Spleen (tissue), 11 donors: ENCODE measurements around the gene SDK1. TPM values are rescaled to one million over a fixed set of nuclear protein-coding genes. Genes with fewer than 3 reads are reported as not detected.

Experiments
- DNase-seq: peaks from one replicate; pipeline ENCODE4 v3.0.0-alpha.2; 2020
- H3K27ac ChIP-seq, 8 donors: fragments of 200-600 bp; sonication (generic) in 7 of 8; 1 replicate in 4 of 8; 2 replicates in 4 of 8; pipeline versions ENCODE4 v1.5.0 to v1.8.0; 2016 to 2021; ENCODE audit warnings: inconsistent platforms in 4 of 8, mild to moderate bottlenecking in 4 of 8, moderate library complexity in 1 of 8
- H3K27me3 ChIP-seq, 7 donors: fragments of 200-600 bp; sonication (generic) in 6 of 7; replicated peaks in 1 of 7; 1 replicate in 4 of 7; 2 replicates in 3 of 7; pipeline versions ENCODE4 v1.5.0 to v1.8.0; 2016 to 2021; ENCODE audit warnings: inconsistent platforms in 3 of 7, mild to moderate bottlenecking in 1 of 7
- H3K36me3 ChIP-seq, 6 donors: fragments of 200-600 bp; sonication (generic) in 5 of 6; 1 replicate in 4 of 6; 2 replicates in 2 of 6; pipeline versions ENCODE4 v1.5.0 to v1.8.0; 2016 to 2021; ENCODE audit warnings: inconsistent platforms in 2 of 6
- H3K4me1 ChIP-seq, 6 donors: fragments of 200-600 bp; sonication (generic) in 5 of 6; 1 replicate in 3 of 6; 2 replicates in 3 of 6; pipeline versions ENCODE4 v1.5.0 to v1.8.0; 2016 to 2021; ENCODE audit warnings: inconsistent platforms in 3 of 6
- H3K4me3 ChIP-seq, 8 donors: fragments of 200-600 bp; sonication (generic) in 7 of 8; 1 replicate in 4 of 8; 2 replicates in 4 of 8; pipeline versions ENCODE4 v1.5.0 to v1.8.0; 2016 to 2021; ENCODE audit warnings: inconsistent platforms in 4 of 8, mild to moderate bottlenecking in 4 of 8, moderate library complexity in 2 of 8
- H3K9me3 ChIP-seq, 8 donors: fragments of 200-600 bp; sonication (generic) in 7 of 8; 1 replicate in 4 of 8; 2 replicates in 4 of 8; pipeline versions ENCODE4 v1.5.0 to v1.8.0; 2016 to 2021; ENCODE audit warnings: inconsistent platforms in 4 of 8
- CTCF ChIP-seq, 11 experiments: fragments of 200-600 bp in 7 of 11; fragments of 450-650 bp in 4 of 11; sonication (generic) in 4 of 11; IDR thresholded peaks in 8 of 11; conservative IDR thresholded peaks in 3 of 11; 1 replicate in 7 of 11; 2 replicates in 4 of 11; pipeline versions ENCODE4 v1.4.0 to v1.8.0; 2016 to 2021; ENCODE audit warnings: antibody characterized with exemption in 11 of 11, inconsistent platforms in 4 of 11, mild to moderate bottlenecking in 1 of 11
- POLR2A ChIP-seq, 3 donors: fragments of 450-650 bp; IDR thresholded peaks; one replicate each; pipeline ENCODE4 v1.5.1; 2017; ENCODE audit warnings: antibody characterized with exemption in 3 of 3, mild to moderate bottlenecking in 1 of 3
- POLR2AphosphoS5 ChIP-seq, 3 donors: sonication (generic); formaldehyde crosslinking; IDR thresholded peaks; one replicate each; pipeline ENCODE4 v1.5.1; 2017; ENCODE audit warnings: antibody characterized with exemption in 3 of 3
- WGBS, 5 donors: extraction: QIAGEN DNeasy Blood & Tissue Kit in 3 of 5; methylation state at CpG; one replicate each; pipeline versions ENCODE4 v1.1.5 to v1.1.7; 2013 to 2018; 5-methylcytosine and 5-hydroxymethylcytosine counted together
- intact Hi-C: fragments of 100-400 bp; cut with DNase I; formaldehyde crosslinking; loops from one replicate; pipeline ENCODE4 v1.15.0; 2023; ENCODE audit warnings: low total_unique reads
- polyA plus RNA-seq, 3 donors: library from polyadenylated mRNA; stranded (reverse); fragments of 200-250 nt; gene quantifications; one replicate each; pipeline ENCODE4 v1.2.1, GENCODE V29; 2013
- total RNA-seq, 7 donors: library from RNA; depleted of rRNA in 3 of 7; stranded (reverse); fragments of >200 nt in 3 of 7; fragmentation: NEBNext Ultra II Directional in 4 of 7; extraction: Animal tissue kit (Norgen Biotek cat#: 25700) in 4 of 7; gene quantifications; one replicate each; pipeline versions ENCODE4 v1.1.0 to v1.2.1, GENCODE V29; 2016 to 2021
- donor health status: healthy with polysubstance abuse.
- donor health status: DM: no; HTN: no; CAD: no; lungs with moderate emphysema.
- donor health status: DM: no; HTN: no; CAD: no.
- donor health status: Bipolar disorder and iron deficiency.
- donor health status: healthy.
- donor health status: DM: no; HTN: no; CAD: no.
- donor health status: DM: yes; HTN: yes; CAD: no.

The SDK1 gene
- total and polyA plus RNA-seq, 10 donors, result 3.2 to 54.1 (median 35.1) TPM

DNA sequence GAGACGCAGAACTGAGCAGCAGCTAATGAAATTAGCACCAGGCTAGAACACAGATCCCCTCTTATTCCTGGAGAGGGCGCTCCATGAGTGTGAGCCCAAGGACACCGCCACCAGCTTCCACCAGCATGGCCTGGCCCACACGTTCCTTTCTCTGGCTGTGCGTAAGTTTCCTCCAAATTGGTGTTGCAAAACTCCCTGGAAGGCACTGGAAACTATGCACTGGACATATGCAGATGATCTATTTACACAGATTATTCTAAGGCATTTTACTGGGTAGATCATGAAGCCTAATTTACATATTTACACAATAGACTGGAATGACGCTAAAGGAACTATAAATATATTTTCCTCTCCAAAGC lies 925.5 kb downstream of the SDK1 start:
- H3K36me3 ChIP-seq, result peaks cover 0 to 18% (median 0%) of the 10 kb centered on the region in 6 donors
- no peaks in the 10 kb centered on the region for H3K9me3 ChIP-seq
- H3K4me1 ChIP-seq, result no peaks in the 10 kb centered on the region
- WGBS, 5 donors, result 77 to 92% (median 82%) methylated on average over 6 of the region's 6 CpGs
- intact Hi-C loops, result no loop called here
- H3K27ac ChIP-seq, result no peak overlapping the region
- no peak overlapping the region for H3K4me3 ChIP-seq
- DNase-seq, result no peak
- H3K27me3 ChIP-seq, result no peaks in the 10 kb centered on the region
- TF ChIP-seq POLR2A (IDR thresholded peaks at IDR 0.05) (no peak), POLR2AphosphoS5 (IDR thresholded peaks at IDR 0.05) (no peak), CTCF (IDR thresholded peaks at IDR 0.05 in 8 of 11, conservative IDR thresholded peaks at IDR 0.05 in 3 of 11) (no peak)

- peak; percentile 22 for DNase-seq
Measured at GRCh38 chr7:4227105-4228010, 926.3 kb downstream of the SDK1 start.

DNA sequence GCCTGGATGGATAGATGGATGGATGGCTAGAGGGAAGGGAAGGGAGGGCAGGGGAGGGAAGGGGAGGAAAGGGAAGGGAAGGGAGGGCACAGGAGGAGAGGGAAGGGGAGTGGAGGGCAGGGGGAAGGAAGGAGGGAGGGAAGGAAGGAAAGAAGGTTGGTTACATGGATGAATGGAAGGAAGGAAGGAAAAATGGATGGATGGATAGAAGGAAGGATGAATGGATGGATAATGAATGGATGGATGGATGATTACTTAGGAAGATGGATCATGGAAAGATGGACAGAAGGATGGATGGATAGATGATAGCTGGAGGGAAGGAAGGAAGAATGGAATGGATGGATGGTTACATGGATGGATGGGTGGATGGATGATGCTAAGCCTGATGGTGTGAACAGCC lies 929.3 kb downstream of the SDK1 start:
- intact Hi-C loops, result no loop called here
- H3K9me3 ChIP-seq, result no peaks in the 10 kb centered on the region
- peaks cover 0 to 23% (median 0%) of the 10 kb centered on the region in 6 donors for H3K36me3 ChIP-seq
- TF ChIP-seq POLR2A (IDR thresholded peaks at IDR 0.05) (no peak), POLR2AphosphoS5 (IDR thresholded peaks at IDR 0.05) (no peak), CTCF (IDR thresholded peaks at IDR 0.05 in 8 of 11, conservative IDR thresholded peaks at IDR 0.05 in 3 of 11) (no peak)
- no peak overlapping the region for H3K27ac ChIP-seq
- H3K4me1 ChIP-seq, result no peaks in the 10 kb centered on the region
- no peak for DNase-seq
- no peaks in the 10 kb centered on the region for H3K27me3 ChIP-seq
- H3K4me3 ChIP-seq, result no peak overlapping the region

More at GRCh38 chr7:4227105-4228010, 926.3 kb downstream of the SDK1 start:
- H3K36me3 ChIP-seq, result peaks cover 0 to 15% (median 0%) of the 10 kb centered on the region in 6 donors
- WGBS, 5 donors, result 90 to 94% (median 91%) methylated on average over 22 of the region's 22 CpGs
- intact Hi-C loops, result no loop called here
- no peak overlapping the region for H3K27ac ChIP-seq
- H3K27me3 ChIP-seq, result no peaks in the 10 kb centered on the region
- no peaks in the 10 kb centered on the region for H3K4me1 ChIP-seq
- TF ChIP-seq POLR2AphosphoS5 (IDR thresholded peaks at IDR 0.05), result no peak
- no peak for TF ChIP-seq POLR2A (IDR thresholded peaks at IDR 0.05)
- TF ChIP-seq CTCF (IDR thresholded peaks at IDR 0.05 in 8 of 11, conservative IDR thresholded peaks at IDR 0.05 in 3 of 11), result no peak
- no peak overlapping the region for H3K4me3 ChIP-seq
- H3K9me3 ChIP-seq, result no peaks in the 10 kb centered on the region

DNA sequence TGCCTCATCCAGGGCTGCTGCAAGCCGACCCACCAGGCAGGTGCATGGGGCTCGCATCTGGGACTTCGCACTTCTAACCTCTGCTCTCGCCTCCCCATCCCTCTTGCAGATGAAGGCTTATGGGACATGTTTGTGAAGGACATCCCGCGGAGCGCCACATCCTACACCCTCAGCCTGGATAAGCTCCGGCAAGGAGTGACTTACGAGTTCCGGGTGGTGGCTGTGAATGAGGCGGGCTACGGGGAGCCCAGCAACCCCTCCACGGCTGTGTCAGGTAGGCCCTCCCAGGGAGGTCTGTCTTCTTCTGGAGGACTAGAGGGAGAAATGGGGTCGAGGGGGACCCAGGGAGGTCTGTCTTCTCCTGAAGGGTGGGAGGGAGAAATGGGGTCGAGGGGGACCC lies 932.1 kb downstream of the SDK1 start:
- Histone ChIP-seq H3K4me3 (no peak overlapping the region), H3K36me3 (peaks cover 0 to 10% (median 0%) of the 10 kb centered on the region in 6 donors), H3K4me1 (no peaks in the 10 kb centered on the region), H3K9me3 (no peaks in the 10 kb centered on the region), H3K27me3 (no peaks in the 10 kb centered on the region), H3K27ac (no peak overlapping the region)
- WGBS, 5 donors, result 85 to 91% (median 90%) methylated on average over 15 of the region's 15 CpGs
- intact Hi-C loops, result no loop called here
- DNase-seq, result no peak
- TF ChIP-seq CTCF (IDR thresholded peaks at IDR 0.05 in 8 of 11, conservative IDR thresholded peaks at IDR 0.05 in 3 of 11) (no peak), POLR2AphosphoS5 (IDR thresholded peaks at IDR 0.05) (no peak), POLR2A (IDR thresholded peaks at IDR 0.05) (no peak)
